ENCODE measurements around the gene ATXN2.

GRCh38 chr12:111448266-111448830, 150.8 kb downstream of the ATXN2 start:
- no peak for TF ChIP-seq CTCF (IDR thresholded peaks at IDR 0.05)
- TF ChIP-seq POLR2A (IDR thresholded peaks at IDR 0.05), result no peak
